B cell (primary cell): ENCODE measurements around the gene NKD2. TPM values are rescaled to one million over a fixed set of nuclear protein-coding genes. Genes with fewer than 3 reads are reported as not detected.

Experiments used
- ATAC-seq: fragments of 200-7000 bp; cut with Tn5 transposase; one replicate; pipeline ENCODE4 v1.10.0; 2021; ENCODE audit warnings: low read depth, mild to moderate bottlenecking, moderate number of reproducible peaks, moderate library complexity
- CTCF ChIA-PET: fragments of 350-600 bp; sonication (Branson Sonifier 250); formaldehyde crosslinking; loops from one replicate; lab custom pipeline; 2021; ENCODE audit warnings: antibody characterized with exemption, inconsistent platforms; lab: Charles Lee
- POLR2A ChIA-PET: fragments of 350-600 bp; sonication (Branson Sonifier 250); formaldehyde crosslinking; loops from one replicate; lab custom pipeline; 2021; ENCODE audit warnings: antibody characterized with exemption; lab: Charles Lee
- DNase-seq: peaks from one replicate; pipeline ENCODE4 v3.0.0; 2013
- H2AFZ ChIP-seq: 2 replicates; pipeline ENCODE4 v1.6.1; 2012; ENCODE audit warnings: mild to moderate bottlenecking, low read depth, low read length; ENCODE audit not compliant: insufficient read depth, poor library complexity, severe bottlenecking
- H3K27ac ChIP-seq, 2 donors: 1 replicate in 1 of 2; 2 replicates in 1 of 2; pipeline ENCODE4 v1.5.1; 2012 to 2013; ENCODE audit warnings: low read length in 2 of 2, mild to moderate bottlenecking in 2 of 2, moderate library complexity in 1 of 2
- H3K27me3 ChIP-seq, 4 experiments: fragments of 200-600 bp in 1 of 4; sonication (generic) in 1 of 4; replicated peaks in 1 of 4; 1 replicate in 2 of 4; 2 replicates in 2 of 4; pipeline versions ENCODE4 v1.6.1 to v1.7.0; 2013 to 2016; ENCODE audit warnings: low read length in 3 of 4, mild to moderate bottlenecking in 2 of 4, mixed read lengths in 1 of 4, moderate library complexity in 1 of 4; ENCODE audit not compliant: insufficient read depth in 4 of 4, control insufficient read depth in 3 of 4; ENCODE audit errors: control extremely low read depth in 1 of 4
- H3K36me3 ChIP-seq, 2 experiments: replicated peaks in 1 of 2; 1 replicate in 1 of 2; 2 replicates in 1 of 2; pipeline versions ENCODE4 v1.6.1 to v1.7.1; 2013; ENCODE audit warnings: low read length in 1 of 2; ENCODE audit not compliant: insufficient read depth in 2 of 2, control insufficient read depth in 1 of 2; ENCODE audit errors: control extremely low read depth in 1 of 2, extremely low read depth in 1 of 2
- H3K4me1 ChIP-seq, 2 donors: fragments of 200-600 bp in 1 of 2; sonication (generic) in 1 of 2; 1 replicate in 1 of 2; 2 replicates in 1 of 2; pipeline versions ENCODE4 v1.5.1 to v1.6.1; 2013 to 2017; ENCODE audit warnings: low read length in 2 of 2; ENCODE audit not compliant: control insufficient read depth in 2 of 2, insufficient read depth in 2 of 2
- H3K4me2 ChIP-seq: replicated peaks from 2 replicates; pipeline ENCODE3; 2012; ENCODE audit warnings: mild to moderate bottlenecking, low read depth, low read length; ENCODE audit not compliant: poor library complexity, severe bottlenecking
- H3K4me3 ChIP-seq, 5 experiments: fragments of 200-600 bp in 1 of 5; sonication (generic) in 1 of 5; 1 replicate in 3 of 5; 2 replicates in 2 of 5; pipeline versions ENCODE4 v1.5.1 to v1.7.0; 2011 to 2016; ENCODE audit warnings: low read length in 4 of 5, mild to moderate bottlenecking in 4 of 5, low read depth in 2 of 5, control low read depth in 1 of 5, moderate library complexity in 1 of 5; ENCODE audit not compliant: insufficient read depth in 1 of 5; ENCODE audit errors: control extremely low read depth in 1 of 5, extremely low read depth in 1 of 5
- H3K79me2 ChIP-seq: fragments of 200-600 bp; sonication (generic); one replicate; pipeline ENCODE4 v1.6.0; 2016; ENCODE audit warnings: low read length; ENCODE audit not compliant: control insufficient read depth, insufficient read depth
- H3K9ac ChIP-seq: fragments of 200-600 bp; sonication (generic); 2 replicates; pipeline ENCODE4 v1.6.1; 2017; ENCODE audit warnings: mild to moderate bottlenecking, low read length, moderate library complexity
- H3K9me3 ChIP-seq, 3 donors: one replicate each; pipeline versions ENCODE4 v1.6.1 to v1.7.1; 2013; ENCODE audit warnings: low read length in 2 of 3; ENCODE audit not compliant: control insufficient read depth in 2 of 3, insufficient read depth in 1 of 3; ENCODE audit errors: control extremely low read depth in 1 of 3
- H4K20me1 ChIP-seq: 2 replicates; pipeline ENCODE4 v1.6.0; 2012; ENCODE audit warnings: mild to moderate bottlenecking, low read length; ENCODE audit not compliant: insufficient read depth, control insufficient read depth, poor library complexity, severe bottlenecking
- H3K27ac Mint-ChIP-seq: one replicate; pipeline ENCODE4 v1.8.0; 2021; ENCODE audit warnings: mixed read lengths
- H3K27me3 Mint-ChIP-seq: one replicate; pipeline ENCODE4 v1.8.0; 2021; ENCODE audit warnings: mixed read lengths
- H3K4me1 Mint-ChIP-seq: one replicate; pipeline ENCODE4 v1.8.0; 2021; ENCODE audit warnings: mixed read lengths
- H3K4me3 Mint-ChIP-seq: one replicate; pipeline ENCODE4 v1.8.0; 2021; ENCODE audit warnings: mixed read lengths
- H3K9me3 Mint-ChIP-seq: one replicate; pipeline ENCODE4 v1.8.0; 2022; ENCODE audit warnings: mixed read lengths; ENCODE audit not compliant: insufficient read depth
- EZH2 ChIP-seq: IDR thresholded peaks from 2 replicates; pipeline ENCODE4 v1.6.1; 2012; ENCODE audit warnings: borderline replicate concordance, low read depth, mild to moderate bottlenecking, moderate library complexity, low read length; ENCODE audit not compliant: insufficient read depth, poor library complexity, severe bottlenecking
- WGBS: methylation state at CpG from one replicate; pipeline ENCODE4 v1.1.5; 2013; ENCODE audit warnings: missing lambda C conversion rate; ENCODE audit not compliant: insufficient coverage; 5-methylcytosine and 5-hydroxymethylcytosine counted together
- intact Hi-C: fragments of 100-400 bp; cut with micrococcal nuclease; formaldehyde crosslinking; loops from one replicate; pipeline ENCODE4 v1.10.0; 2022
- polyA plus RNA-seq: library from polyadenylated mRNA; depleted of rRNA; stranded (reverse); fragments of >200 nt; gene quantifications from 2 replicates; pipeline ENCODE4 v1.2.3, GENCODE V29; 2012
- total RNA-seq, 2 donors: library from RNA; stranded (reverse); fragments of 120-200 nt in 1 of 2; gene quantifications; 1 replicate in 1 of 2; 2 replicates in 1 of 2; pipeline versions ENCODE4 v1.2.3 to v1.2.4, GENCODE V29; 2013 to 2022
- TF ChIP-seq, protein P1 (sequence below): fragments of 200-600 bp; IDR thresholded peaks from one replicate; pipeline ENCODE4 v1.8.0; 2022; ENCODE audit warnings: antibody characterized with exemption, mild to moderate bottlenecking

NKD2 gene
- total and polyA plus RNA-seq, 2 donors (not counting 1 experiment from before 2014, with no cell fraction given) = 0.12 to 0.34 TPM

DNA sequence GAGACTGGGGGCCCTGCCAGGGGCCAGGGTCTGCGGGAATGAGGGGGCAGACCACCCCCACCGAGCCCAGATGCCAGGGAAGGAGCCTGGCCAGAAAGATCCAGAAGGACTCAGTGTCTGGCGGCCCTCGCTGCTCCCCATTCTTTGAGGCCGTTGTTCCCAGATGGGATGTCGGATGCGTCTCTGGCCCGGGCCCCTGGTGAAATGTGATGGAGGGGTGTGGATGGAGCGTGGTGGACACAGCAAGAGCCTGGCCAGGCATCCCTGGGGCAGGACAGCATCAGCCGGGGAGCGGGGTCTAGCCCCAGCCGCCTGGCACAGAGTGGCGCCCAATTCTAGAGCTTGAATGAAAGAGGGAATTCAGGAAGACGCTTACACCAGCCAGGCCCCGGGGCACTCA, 46.2 kb upstream of the NKD2 start:
- ATAC-seq (no peak), DNase-seq (no peak)
- Mint-ChIP-seq H3K4me1 (peaks cover 10% of the 10 kb centered on the region), H3K27ac (no peak overlapping the region), H3K9me3 (no peaks in the 10 kb centered on the region), H3K4me3 (no peak overlapping the region), H3K27me3 (peaks cover 58% of the 10 kb centered on the region)
- peaks cover 0 to 9% (median 0%) of the 10 kb centered on the region in 3 donors for H3K9me3 ChIP-seq
- peaks cover 0 to 8% of the 10 kb centered on the region in 2 donors for H3K4me1 ChIP-seq
- no peak overlapping the region for H3K4me3 ChIP-seq
- TF ChIP-seq EZH2 = no peak
- TF ChIP-seq, protein P1, sequence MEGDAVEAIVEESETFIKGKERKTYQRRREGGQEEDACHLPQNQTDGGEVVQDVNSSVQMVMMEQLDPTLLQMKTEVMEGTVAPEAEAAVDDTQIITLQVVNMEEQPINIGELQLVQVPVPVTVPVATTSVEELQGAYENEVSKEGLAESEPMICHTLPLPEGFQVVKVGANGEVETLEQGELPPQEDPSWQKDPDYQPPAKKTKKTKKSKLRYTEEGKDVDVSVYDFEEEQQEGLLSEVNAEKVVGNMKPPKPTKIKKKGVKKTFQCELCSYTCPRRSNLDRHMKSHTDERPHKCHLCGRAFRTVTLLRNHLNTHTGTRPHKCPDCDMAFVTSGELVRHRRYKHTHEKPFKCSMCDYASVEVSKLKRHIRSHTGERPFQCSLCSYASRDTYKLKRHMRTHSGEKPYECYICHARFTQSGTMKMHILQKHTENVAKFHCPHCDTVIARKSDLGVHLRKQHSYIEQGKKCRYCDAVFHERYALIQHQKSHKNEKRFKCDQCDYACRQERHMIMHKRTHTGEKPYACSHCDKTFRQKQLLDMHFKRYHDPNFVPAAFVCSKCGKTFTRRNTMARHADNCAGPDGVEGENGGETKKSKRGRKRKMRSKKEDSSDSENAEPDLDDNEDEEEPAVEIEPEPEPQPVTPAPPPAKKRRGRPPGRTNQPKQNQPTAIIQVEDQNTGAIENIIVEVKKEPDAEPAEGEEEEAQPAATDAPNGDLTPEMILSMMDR = no peak
- no peaks in the 10 kb centered on the region for H3K36me3 ChIP-seq
- no peaks in the 10 kb centered on the region for H3K79me2 ChIP-seq
- no peak overlapping the region for H3K4me2 ChIP-seq
- ChIA-PET POLR2A (no interaction called here), CTCF (no interaction called here)
- H3K27me3 ChIP-seq = peaks cover 0 to 62% (median 5%) of the 10 kb centered on the region in 4 experiments
- no peaks in the 10 kb centered on the region for H4K20me1 ChIP-seq
- H3K9ac ChIP-seq = no peak overlapping the region
- intact Hi-C loops = no loop called here
- 93% methylated on average over 15 of the region's 15 CpGs for WGBS
- no peak overlapping the region for H3K27ac ChIP-seq
- H2AFZ ChIP-seq = no peak overlapping the region

DNA sequence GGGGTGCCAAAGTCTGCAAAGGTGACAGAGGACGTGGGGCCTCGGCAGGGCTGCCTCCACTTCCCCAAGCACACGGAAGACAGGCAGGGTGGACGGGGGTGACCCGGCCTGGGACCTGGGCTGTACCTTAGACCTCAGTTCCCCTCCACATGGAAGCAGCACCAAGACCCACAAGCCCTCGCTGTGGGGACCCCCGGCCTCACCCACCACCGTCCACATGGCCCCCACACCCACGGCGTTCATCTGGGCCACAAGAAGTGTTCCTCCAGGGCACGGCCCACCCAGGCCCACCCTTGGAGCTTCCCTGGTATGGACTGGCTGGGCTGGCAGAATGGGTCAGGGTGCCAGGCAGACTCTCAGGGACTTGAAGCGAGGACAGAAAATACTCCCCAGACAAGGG, 45.8 kb upstream of the NKD2 start:
- no peak overlapping the region for H3K4me3 ChIP-seq
- peaks cover 58% of the 10 kb centered on the region for H3K27me3 Mint-ChIP-seq
- H3K9ac ChIP-seq = no peak overlapping the region
- WGBS = 96% methylated on average over 12 of the region's 12 CpGs
- H4K20me1 ChIP-seq = no peaks in the 10 kb centered on the region
- no peaks in the 10 kb centered on the region for H3K79me2 ChIP-seq
- H3K4me2 ChIP-seq = no peak overlapping the region
- H3K27me3 ChIP-seq = peaks cover 0 to 64% (median 8%) of the 10 kb centered on the region in 4 experiments
- H3K9me3 ChIP-seq = peaks cover 0 to 9% (median 0%) of the 10 kb centered on the region in 3 donors
- H3K4me1 Mint-ChIP-seq = peaks cover 10% of the 10 kb centered on the region
- TF ChIP-seq, protein P1 = no peak
- TF ChIP-seq EZH2 = no peak
- H3K27ac ChIP-seq = no peak overlapping the region
- POLR2A ChIA-PET = no interaction called here
- H3K4me3 Mint-ChIP-seq = no peak overlapping the region
- H2AFZ ChIP-seq = no peak overlapping the region
- H3K4me1 ChIP-seq = peaks cover 0 to 8% of the 10 kb centered on the region in 2 donors
- ATAC-seq = no peak
- DNase-seq = no peak
- no peaks in the 10 kb centered on the region for H3K9me3 Mint-ChIP-seq
- intact Hi-C loops = no loop called here
- H3K27ac Mint-ChIP-seq = no peak overlapping the region
- no peaks in the 10 kb centered on the region for H3K36me3 ChIP-seq
- CTCF ChIA-PET = no interaction called here
